NB4 (cell line): ENCODE measurements around the gene EPN2.

Source experiments
- MYC ChIP-seq: IDR thresholded peaks from 2 replicates; pipeline ENCODE4 v1.6.1; 2011; ENCODE audit warnings: low read depth, low read length
- POLR2A ChIP-seq: IDR thresholded peaks from 2 replicates; pipeline ENCODE4 v1.6.1; 2011; ENCODE audit warnings: mild to moderate bottlenecking; ENCODE audit not compliant: insufficient read length; ENCODE audit errors: extremely low read depth

- no peak for TF ChIP-seq POLR2A
- no peak for TF ChIP-seq MYC
Measured at GRCh38 chr17:19312406-19312805, 75.2 kb downstream of the EPN2 start.
